Measurements from ENCODE around the gene LILRA6.

The LILRA6 gene

DNA sequence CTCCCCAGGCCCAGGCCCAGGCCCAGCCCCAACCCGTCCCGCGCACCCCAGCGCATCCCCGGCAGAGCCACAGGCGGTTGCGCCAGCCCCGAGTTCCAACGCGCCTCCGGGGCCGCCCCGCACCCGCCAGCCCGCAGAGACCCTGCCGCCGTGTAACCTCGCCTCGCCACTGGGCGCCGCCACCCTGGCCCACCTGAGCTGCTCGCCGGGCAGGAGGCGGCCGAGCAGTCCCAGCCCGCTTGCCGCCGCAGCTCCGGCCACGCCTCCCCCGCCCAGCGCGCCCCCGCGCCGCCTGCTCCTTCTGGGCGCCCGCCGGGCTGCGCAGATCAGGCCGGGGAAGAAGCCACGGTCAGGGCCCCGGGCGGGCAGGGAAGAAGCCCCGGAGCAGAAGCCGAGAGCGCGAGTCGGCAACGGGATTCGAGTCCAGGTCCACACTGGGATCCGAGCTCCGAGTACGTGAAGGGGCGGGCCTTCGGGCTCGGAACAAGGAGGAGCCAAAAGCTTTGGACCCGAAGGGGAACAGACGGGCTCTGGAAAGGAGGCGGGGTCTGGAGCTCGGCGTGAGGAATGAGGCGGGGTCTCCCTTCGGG, 53.4 kb downstream of the LILRA6 start, which contains the start of gene MBOAT7:
Gene MBOAT7, minus strand, starts transcription at position 436 of the 590 bp plus-strand sequence. CDS start 1,072 bp downstream, outside the sequence.
- H2AFZ ChIP-seq (ENCODE audit: low read length), result peak within 1 kb of the TSS; percentile 80
- peaks cover 48% of the 10 kb centered on the region for H3K79me2 ChIP-seq (ENCODE audit: insufficient read depth, low read length)
- no peaks in the 10 kb centered on the region for H3K9me3 ChIP-seq (ENCODE audit: insufficient read depth, low read depth, low read length)
- peaks cover 10% of the 10 kb centered on the region; the same call in 1 of the 2 replicates for H3K36me3 ChIP-seq (ENCODE audit: insufficient read depth, low read length)
- H3K4me3 ChIP-seq (ENCODE audit: low read length, poor library complexity, severe bottlenecking), result peak within 1 kb of the TSS; percentile 89
- H3K9me2 ChIP-seq (replicated peaks; ENCODE audit: low read depth, low read length), result no peaks in the 10 kb centered on the region
- H3K4me1 ChIP-seq (ENCODE audit: insufficient read depth, low read length, poor library complexity, severe bottlenecking), result peaks cover 26% of the 10 kb centered on the region
- TF ChIP-seq EZH2phosphoT487 (IDR thresholded peaks at IDR 0.05; ENCODE audit: borderline replicate concordance), result no peak
- TF ChIP-seq, protein P1, sequence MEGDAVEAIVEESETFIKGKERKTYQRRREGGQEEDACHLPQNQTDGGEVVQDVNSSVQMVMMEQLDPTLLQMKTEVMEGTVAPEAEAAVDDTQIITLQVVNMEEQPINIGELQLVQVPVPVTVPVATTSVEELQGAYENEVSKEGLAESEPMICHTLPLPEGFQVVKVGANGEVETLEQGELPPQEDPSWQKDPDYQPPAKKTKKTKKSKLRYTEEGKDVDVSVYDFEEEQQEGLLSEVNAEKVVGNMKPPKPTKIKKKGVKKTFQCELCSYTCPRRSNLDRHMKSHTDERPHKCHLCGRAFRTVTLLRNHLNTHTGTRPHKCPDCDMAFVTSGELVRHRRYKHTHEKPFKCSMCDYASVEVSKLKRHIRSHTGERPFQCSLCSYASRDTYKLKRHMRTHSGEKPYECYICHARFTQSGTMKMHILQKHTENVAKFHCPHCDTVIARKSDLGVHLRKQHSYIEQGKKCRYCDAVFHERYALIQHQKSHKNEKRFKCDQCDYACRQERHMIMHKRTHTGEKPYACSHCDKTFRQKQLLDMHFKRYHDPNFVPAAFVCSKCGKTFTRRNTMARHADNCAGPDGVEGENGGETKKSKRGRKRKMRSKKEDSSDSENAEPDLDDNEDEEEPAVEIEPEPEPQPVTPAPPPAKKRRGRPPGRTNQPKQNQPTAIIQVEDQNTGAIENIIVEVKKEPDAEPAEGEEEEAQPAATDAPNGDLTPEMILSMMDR (conservative IDR thresholded peaks at IDR 0.05; ENCODE audit: low read length), result peak; percentile 41
- H3F3A ChIP-seq (ENCODE audit: low read depth), result no peaks in the 10 kb centered on the region
- peak within 1 kb of the TSS; percentile 95 for H3K9ac ChIP-seq (ENCODE audit: low read depth, low read length, poor library complexity, severe bottlenecking)
- peak within 1 kb of the TSS; percentile 84 for H3K4me2 ChIP-seq (ENCODE audit: low read depth, low read length, poor library complexity, severe bottlenecking)
- no peaks in the 10 kb centered on the region for H3K27me3 ChIP-seq (ENCODE audit: insufficient read depth, low read length, poor library complexity, severe bottlenecking)
- H4K20me1 ChIP-seq (ENCODE audit: insufficient read depth, low read length, poor library complexity, severe bottlenecking), result peaks cover 26% of the 10 kb centered on the region

DNA sequence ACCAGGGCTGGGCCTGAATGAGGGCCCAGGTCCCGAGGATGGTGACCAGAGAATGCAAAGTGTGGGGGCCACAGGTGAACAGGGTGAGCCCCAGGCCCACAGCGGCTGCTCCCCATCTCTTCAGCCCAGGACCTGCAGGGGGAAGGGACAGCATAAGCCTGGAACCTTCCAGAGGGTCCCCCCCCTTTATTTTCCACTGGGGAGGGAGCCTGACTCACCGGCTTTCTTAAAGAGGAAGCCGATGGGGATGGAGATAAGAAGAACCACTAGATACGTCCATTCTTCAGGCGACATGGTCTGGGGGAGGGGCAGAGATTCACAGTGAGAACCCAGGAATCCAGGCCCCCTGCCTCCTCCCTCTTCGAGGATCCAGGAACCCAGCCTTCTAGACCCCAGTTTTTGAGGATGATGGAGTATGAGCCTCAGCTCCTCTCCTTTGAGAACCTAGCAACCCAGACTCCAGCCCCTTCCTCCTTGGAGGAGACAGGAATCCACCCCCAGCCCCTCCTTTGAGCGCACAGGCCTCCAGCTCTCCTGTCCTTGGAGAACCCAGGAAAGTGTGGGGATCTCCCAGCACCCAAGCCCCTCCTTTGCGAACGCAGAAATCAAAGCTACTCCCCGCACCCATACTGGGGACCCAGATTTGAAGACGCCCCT, 54.2 kb downstream of the LILRA6 start:
- no peaks in the 10 kb centered on the region for H3K9me3 ChIP-seq (ENCODE audit: insufficient read depth, low read depth, low read length)
- no peaks in the 10 kb centered on the region for H3F3A ChIP-seq (ENCODE audit: low read depth)
- no peaks in the 10 kb centered on the region for H3K9me2 ChIP-seq (replicated peaks; ENCODE audit: low read depth, low read length)
- H3K36me3 ChIP-seq (ENCODE audit: insufficient read depth, low read length), result peaks cover 5% of the 10 kb centered on the region; the same call in 1 of the 2 replicates
- peaks cover 46% of the 10 kb centered on the region for H3K79me2 ChIP-seq (ENCODE audit: insufficient read depth, low read length)
- peak overlapping the region; percentile 84 for H3K4me2 ChIP-seq (ENCODE audit: low read depth, low read length, poor library complexity, severe bottlenecking)
- H4K20me1 ChIP-seq (ENCODE audit: insufficient read depth, low read length, poor library complexity, severe bottlenecking), result peaks cover 26% of the 10 kb centered on the region
- no peak for TF ChIP-seq EZH2phosphoT487 (IDR thresholded peaks at IDR 0.05; ENCODE audit: borderline replicate concordance)
- TF ChIP-seq, protein P1 (conservative IDR thresholded peaks at IDR 0.05; ENCODE audit: low read length), result no peak
- peak overlapping the region; percentile 82 for H3K4me3 ChIP-seq (ENCODE audit: low read length, poor library complexity, severe bottlenecking)
- no peak overlapping the region for H2AFZ ChIP-seq (ENCODE audit: low read length)
- peaks cover 26% of the 10 kb centered on the region for H3K4me1 ChIP-seq (ENCODE audit: insufficient read depth, low read length, poor library complexity, severe bottlenecking)
- H3K9ac ChIP-seq (ENCODE audit: low read depth, low read length, poor library complexity, severe bottlenecking), result peak overlapping the region; percentile 95
- H3K27me3 ChIP-seq (ENCODE audit: insufficient read depth, low read length, poor library complexity, severe bottlenecking), result no peaks in the 10 kb centered on the region

GRCh38 chr19:54186934-54187381, 55.6 kb downstream of the LILRA6 start:
- Histone ChIP-seq H3K4me1 (ENCODE audit: insufficient read depth, low read length, poor library complexity, severe bottlenecking) (peaks cover 20% of the 10 kb centered on the region), H2AFZ (ENCODE audit: low read length) (no peak overlapping the region), H3K9ac (ENCODE audit: low read depth, low read length, poor library complexity, severe bottlenecking) (peak overlapping the region; percentile 95), H3K27me3 (ENCODE audit: insufficient read depth, low read length, poor library complexity, severe bottlenecking) (no peaks in the 10 kb centered on the region), H3K9me3 (ENCODE audit: insufficient read depth, low read depth, low read length) (no peaks in the 10 kb centered on the region), H3K4me2 (ENCODE audit: low read depth, low read length, poor library complexity, severe bottlenecking) (peak overlapping the region; percentile 84), H3K79me2 (ENCODE audit: insufficient read depth, low read length) (peaks cover 32% of the 10 kb centered on the region), H3K9me2 (replicated peaks; ENCODE audit: low read depth, low read length) (no peaks in the 10 kb centered on the region), H4K20me1 (ENCODE audit: insufficient read depth, low read length, poor library complexity, severe bottlenecking) (peaks cover 19% of the 10 kb centered on the region), H3K4me3 (ENCODE audit: low read length, poor library complexity, severe bottlenecking) (peak overlapping the region; percentile 82), H3K36me3 (ENCODE audit: insufficient read depth, low read length) (peaks cover 3% of the 10 kb centered on the region; the same call in 1 of the 2 replicates), H3F3A (ENCODE audit: low read depth) (no peaks in the 10 kb centered on the region)
- no peak for TF ChIP-seq EZH2phosphoT487 (IDR thresholded peaks at IDR 0.05; ENCODE audit: borderline replicate concordance)
- TF ChIP-seq, protein P1 (conservative IDR thresholded peaks at IDR 0.05; ENCODE audit: low read length), result no peak
